CD4-positive, alpha-beta T cell treated with Interferon alpha-2 for 1 hour (primary cell): ENCODE results near the gene ASPSCR1.
"Not testable (repeated sequence)": the region's sequence is repeated elsewhere in the genome, so short reads cannot be mapped to it uniquely, and the experiment has no call there.

Source experiments
- DNase-seq, 2 donors: peaks; one replicate each; pipeline ENCODE4 v3.0.0-alpha.2; 2020 to 2022

The ASPSCR1 gene

DNA sequence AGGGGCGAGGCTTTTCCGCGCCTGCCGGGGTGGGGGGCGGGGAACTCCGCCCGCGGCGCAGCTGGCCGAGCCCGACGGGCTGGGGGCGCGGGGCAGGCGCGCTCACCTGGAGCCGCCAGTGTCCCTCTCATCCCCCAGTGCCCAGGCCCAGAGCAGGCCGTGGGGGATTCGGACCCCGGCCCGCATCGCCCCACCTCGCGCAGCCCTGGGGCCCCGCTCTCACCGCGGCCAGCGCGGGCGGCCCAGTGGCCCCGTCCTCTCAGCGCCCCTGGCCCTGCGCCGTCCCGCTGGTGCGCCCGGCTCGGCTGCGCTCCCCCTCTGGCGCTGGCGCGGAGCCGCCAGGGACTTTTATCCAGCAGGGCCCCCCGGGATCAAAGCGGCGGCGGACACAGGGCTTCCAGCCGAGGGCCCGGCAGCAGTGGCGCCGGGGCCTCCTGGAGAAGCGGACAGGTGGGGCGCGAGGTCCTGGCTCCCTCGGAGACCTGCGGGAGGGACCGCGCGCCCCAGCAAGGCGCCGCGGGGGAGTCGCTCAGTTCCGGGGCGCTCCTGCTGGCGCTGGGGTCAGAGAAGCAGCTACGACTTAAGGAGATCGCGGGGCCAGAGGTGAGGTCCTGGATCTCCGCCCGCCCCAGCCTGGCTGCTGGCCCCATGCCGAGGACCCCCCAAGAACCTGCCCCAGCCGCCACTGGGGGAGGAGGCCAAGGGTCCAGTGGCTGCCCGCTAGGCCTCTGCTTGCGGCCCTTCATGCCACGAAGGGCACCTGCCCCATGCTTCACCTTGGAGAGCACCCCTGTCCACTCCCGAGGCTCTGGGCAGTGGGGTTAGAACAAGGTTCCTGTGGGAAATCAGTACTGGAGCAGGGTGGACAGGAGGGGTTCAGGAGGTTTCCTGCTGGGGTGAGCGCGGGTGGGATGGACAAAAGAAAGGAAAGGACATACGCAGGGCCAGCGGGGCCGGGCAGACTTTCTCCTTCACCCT, 15.6 kb upstream of the ASPSCR1 start:
- no peak for DNase-seq

GRCh38 chr17:81962499-81963441, 14.7 kb upstream of the ASPSCR1 start:
- DNase-seq = no peak

DNA sequence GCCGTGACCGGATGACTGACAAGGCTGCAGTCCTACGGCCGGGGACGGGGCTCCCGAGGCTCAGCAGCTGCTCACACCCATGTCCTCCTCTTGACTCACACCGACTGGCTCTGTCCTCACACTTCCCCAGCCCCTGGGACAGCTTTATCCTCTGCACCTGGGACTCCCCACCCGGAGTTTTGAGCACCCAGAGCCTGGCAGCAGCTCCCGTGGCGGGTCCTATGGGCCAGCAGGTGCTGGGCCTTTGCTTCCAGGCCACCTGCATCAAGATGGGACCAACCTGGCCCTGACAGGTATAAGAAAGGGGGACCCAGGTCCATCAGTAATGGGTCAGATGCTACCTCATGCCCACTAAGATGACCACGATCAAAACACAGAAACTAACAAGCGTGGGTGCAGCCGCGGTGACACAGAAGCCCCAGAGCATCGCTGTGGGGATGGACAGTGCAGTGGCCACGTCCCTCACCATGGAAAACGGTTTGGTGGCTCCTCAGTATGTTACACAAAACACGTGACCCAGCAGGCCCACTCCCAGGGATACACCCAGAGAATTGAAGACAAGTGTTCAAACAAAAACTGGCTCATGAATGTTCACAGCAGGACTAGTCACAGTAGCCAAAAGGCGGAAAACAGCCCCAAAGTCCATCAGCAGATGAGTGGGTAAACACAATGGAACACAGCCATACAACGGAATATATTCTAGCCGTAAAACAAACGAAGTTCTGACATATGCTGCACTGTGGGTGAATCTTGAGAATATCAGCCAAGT, 13.2 kb upstream of the ASPSCR1 start:
- no peak for DNase-seq

GRCh38 chr17:81966343-81967243, 10.8 kb upstream of the ASPSCR1 start:
- DNase-seq = no peak

- no peak for DNase-seq
Measured at GRCh38 chr17:81967244-81967532, 10.2 kb upstream of the ASPSCR1 start.

DNA sequence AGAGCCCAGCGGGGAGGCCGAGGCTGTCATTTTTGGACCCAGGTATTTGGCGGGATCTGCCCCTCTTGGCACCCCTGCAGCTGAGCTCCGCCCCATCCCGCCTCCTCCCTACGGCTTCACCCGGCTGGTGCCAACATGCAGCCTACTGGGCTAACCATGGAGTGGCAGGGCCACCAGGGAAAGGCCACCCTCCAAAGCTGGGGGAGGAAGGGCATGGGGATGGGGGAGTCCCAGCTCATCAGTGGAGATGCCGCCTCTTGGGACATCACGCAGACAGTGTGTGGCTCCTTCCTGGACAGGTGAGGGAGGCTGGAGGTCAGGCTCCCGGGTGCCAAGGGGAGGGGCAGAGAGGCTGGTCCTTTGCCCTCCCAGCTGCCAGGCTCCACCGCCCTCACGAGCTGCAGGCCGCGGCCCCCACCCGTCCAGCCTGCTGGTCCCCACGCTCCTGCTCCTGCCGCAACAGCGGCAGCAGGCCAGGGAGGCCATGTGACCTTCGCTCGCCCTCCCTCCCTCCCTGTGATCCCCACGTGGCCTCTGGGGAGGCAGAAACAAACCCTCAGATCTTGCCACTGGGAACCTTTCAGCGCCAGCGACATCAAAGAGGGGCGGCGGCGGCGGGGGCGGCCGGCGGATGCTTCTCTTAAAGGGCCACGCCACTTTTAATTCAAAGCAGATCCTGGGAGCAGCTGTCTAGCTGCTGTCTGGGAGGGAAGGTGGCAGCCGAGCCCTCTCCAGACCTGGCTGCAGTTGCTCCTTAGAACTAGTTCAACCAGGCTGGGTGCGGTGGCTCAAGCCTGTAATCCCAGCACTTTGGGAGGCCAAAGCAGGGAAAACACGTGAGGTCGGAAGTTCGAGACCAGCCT, 9.7 kb upstream of the ASPSCR1 start:
- DNase-seq = peak; percentile 80 to 90

DNA sequence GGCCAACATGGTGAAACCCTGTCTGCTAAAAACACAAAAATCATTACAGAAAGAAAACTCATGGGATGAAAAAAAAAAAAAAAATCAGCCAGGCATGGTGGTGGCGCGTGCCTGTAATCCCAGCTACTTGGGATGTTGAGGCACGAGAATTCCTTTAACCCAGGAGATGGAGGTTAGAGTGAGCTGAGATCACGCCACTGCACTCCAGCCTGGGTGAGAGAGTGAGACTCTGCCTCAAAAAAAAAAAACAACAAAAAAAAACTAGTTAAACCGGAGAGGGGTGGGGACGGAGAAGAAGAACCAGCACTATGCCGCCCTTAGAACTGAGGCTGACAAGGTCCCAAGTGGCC, 9.1 kb upstream of the ASPSCR1 start:
- DNase-seq = no peak

- DNase-seq = no peak
Measured at GRCh38 chr17:81968850-81969812, 8.3 kb upstream of the ASPSCR1 start.

DNA sequence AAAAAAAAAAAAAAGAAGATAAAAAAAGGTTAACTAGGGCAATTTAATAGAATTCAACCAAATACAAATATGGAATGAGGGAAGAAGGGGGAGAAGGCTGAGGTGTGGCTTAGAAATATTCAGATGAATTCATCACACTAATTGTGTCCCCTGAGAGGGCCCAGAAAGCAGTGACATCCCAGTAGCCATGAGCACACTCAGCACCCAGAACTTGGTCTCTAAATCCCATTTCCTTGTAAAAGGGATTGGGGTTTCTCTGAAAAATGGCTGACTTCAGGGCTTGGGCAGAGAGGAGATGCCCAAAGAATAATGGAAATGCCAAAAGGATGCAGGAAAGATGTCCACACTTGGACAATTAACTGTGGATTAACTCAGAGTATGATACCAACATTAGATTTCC, 4.0 kb upstream of the ASPSCR1 start:
- no peak for DNase-seq

- peak in 1 of 2 donors; percentile 28 for DNase-seq
Measured at GRCh38 chr17:81976332-81977210, 858 bp upstream of the ASPSCR1 start.

GRCh38 chr17:81978524-81979298, 1.3 kb downstream of the ASPSCR1 start:
- no peak for DNase-seq

DNA sequence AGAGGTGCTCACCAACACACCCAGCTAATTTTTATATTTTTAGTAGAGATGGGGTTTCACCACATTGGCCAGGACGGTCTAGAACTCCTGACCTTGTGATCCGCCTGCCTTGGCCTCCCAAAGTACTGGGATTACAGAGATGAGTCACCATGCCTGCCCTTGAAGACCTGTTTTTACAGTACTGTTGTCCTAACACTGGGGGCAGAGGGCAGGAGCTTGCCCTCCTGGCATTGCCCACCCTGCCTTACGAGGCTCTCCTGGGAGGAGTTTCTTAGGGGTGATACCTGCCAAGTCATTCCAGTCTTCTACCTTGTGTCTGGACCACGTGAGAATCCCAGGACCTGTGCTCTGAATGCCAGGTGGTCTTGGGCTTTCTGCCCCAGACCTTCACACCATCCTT, 2.7 kb downstream of the ASPSCR1 start:
- DNase-seq = no peak

DNA sequence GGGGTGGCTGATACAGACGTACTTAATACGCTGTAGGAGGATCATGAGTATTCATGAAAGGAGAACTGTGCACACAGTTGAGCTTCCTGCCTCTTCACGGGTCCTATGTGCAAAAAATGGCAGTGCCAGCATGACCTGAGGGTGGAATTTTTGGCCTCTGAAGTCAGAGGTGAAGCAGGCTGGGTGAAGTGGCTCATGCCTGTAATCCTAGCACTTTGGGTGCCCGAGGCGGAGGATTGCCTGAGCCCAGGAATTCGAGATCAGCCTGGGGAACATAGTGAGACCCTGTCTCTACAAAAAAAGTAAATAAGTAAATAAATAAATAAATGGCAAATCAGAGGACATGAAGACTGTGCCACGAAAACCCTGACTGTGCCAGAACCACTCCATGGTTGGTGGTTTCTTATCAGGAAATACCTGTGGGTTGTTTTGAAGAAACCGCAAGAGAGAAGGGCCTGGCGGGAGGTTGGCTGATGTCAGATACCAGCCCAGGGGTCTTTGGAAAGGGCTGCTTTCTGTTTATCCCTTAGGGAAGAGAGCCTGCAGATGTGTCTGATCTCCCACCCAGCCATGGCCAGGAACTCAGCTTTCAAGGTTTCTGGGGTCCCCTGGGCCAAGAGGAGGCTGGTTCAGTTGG, 3.4 kb downstream of the ASPSCR1 start:
- no peak for DNase-seq

DNA sequence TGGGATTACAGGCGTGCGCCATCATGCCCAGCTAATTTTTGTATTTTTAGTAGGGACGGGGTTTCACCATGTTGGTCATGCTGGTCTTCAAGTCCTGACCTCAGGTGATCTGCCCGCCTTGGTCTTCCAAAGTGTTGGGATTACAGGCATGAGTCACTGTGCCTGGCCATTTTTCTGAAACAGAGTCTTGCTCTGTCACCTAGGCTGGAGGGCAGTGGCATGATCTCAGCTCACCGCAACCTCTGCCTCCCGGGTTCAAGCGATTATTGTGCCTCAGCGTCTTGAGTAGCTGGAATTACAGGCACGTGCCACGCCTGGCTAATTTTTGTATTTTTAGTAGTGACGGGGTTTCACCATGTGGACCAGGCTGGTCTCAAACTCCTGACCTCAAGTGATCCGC, 4.1 kb downstream of the ASPSCR1 start:
- DNase-seq = not testable (repeated sequence)

DNA sequence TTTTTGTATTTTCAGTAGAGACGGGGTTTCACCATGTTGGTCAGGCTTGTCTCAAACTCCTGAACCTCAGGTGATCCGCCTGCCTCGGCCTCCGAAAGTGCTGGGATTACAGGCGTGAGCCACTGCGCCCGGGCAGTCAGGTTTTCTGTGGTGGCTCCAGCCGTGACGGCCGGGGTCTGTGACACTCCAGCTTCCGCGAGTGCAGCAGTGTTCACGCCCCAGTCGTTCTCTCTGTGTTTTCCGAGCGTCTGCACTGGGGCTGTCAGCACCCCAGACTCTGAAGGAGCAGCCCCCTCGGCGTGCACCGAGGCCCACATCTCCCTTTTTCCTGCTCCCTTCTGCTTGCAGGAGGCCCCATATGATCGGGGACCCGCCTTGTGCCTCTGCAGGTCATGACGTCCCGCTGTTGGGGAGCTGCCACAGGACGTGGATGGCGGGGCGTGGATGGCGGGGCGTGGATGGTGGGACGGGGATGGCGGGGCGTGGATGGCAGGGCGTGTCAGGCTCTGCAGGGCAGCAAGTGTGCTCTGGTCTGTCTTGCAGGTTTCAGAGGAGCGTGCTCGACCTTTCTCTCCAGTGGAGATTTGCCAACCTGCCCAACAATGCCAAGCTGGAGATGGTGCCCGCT, 5.7 kb downstream of the ASPSCR1 start:
- DNase-seq = no peak

- DNase-seq = no peak
Measured at GRCh38 chr17:81983639-81984373, 6.4 kb downstream of the ASPSCR1 start.
